ENCODE data around the gene CCBE1. TPM values are rescaled to one million over a fixed set of nuclear protein-coding genes. Genes with fewer than 3 reads are reported as not detected.

The CCBE1 gene
- total and polyA plus RNA-seq, 2 of the 4 experiments (the other 2 are of a cell fraction) = 64.8 to 148 TPM

DNA sequence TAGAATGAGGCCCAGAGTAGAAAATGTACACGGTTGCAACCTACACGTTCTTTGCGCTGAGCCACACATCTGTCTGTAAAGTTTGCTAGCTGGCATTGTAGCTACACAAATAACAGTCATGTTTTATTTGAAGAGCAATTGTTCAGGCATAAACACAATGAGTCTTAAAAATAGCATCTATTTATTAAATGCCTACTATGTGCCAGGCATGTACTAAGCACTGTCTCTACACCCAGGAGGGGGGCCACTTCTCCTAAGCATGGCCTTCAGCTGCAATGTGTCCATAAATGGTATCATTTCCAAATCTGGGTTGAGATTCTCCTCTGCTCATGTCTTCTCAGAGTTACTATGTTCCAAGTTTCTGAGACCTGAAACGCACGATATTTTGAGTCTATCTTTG is 182.1 kb downstream of the CCBE1 start:
- ATAC-seq (ENCODE audit: low read depth) = no peak
- no peak for TF ChIP-seq SMC3 (IDR thresholded peaks at IDR 0.05; ENCODE audit: low read depth, low read length)
- TF ChIP-seq, protein P1, sequence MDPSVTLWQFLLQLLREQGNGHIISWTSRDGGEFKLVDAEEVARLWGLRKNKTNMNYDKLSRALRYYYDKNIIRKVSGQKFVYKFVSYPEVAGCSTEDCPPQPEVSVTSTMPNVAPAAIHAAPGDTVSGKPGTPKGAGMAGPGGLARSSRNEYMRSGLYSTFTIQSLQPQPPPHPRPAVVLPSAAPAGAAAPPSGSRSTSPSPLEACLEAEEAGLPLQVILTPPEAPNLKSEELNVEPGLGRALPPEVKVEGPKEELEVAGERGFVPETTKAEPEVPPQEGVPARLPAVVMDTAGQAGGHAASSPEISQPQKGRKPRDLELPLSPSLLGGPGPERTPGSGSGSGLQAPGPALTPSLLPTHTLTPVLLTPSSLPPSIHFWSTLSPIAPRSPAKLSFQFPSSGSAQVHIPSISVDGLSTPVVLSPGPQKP (IDR thresholded peaks at IDR 0.05; ENCODE audit: borderline replicate concordance, low read depth, low read length) = no peak
- no peak for TF ChIP-seq MAFK (IDR thresholded peaks at IDR 0.05; ENCODE audit: low read depth, low read length)
- no peak for TF ChIP-seq FOS (IDR thresholded peaks at IDR 0.05; ENCODE audit: low read depth, low read length)
- no peak for TF ChIP-seq NFE2L2 (IDR thresholded peaks at IDR 0.05; ENCODE audit: low read depth, low read length)
- TF ChIP-seq, protein P2, sequence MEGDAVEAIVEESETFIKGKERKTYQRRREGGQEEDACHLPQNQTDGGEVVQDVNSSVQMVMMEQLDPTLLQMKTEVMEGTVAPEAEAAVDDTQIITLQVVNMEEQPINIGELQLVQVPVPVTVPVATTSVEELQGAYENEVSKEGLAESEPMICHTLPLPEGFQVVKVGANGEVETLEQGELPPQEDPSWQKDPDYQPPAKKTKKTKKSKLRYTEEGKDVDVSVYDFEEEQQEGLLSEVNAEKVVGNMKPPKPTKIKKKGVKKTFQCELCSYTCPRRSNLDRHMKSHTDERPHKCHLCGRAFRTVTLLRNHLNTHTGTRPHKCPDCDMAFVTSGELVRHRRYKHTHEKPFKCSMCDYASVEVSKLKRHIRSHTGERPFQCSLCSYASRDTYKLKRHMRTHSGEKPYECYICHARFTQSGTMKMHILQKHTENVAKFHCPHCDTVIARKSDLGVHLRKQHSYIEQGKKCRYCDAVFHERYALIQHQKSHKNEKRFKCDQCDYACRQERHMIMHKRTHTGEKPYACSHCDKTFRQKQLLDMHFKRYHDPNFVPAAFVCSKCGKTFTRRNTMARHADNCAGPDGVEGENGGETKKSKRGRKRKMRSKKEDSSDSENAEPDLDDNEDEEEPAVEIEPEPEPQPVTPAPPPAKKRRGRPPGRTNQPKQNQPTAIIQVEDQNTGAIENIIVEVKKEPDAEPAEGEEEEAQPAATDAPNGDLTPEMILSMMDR (conservative IDR thresholded peaks at IDR 0.05; ENCODE audit: low read depth, low read length) = no peak
- TF ChIP-seq CEBPB (IDR thresholded peaks at IDR 0.05; ENCODE audit: low read depth, low read length) = no peak
- no peak for TF ChIP-seq BHLHE40 (IDR thresholded peaks at IDR 0.05; ENCODE audit: low read depth, low read length)
- H2AFZ ChIP-seq (replicated peaks; ENCODE audit: low read length, poor library complexity) = no peak overlapping the region
- peaks cover 18% of the 10 kb centered on the region for H3K4me1 ChIP-seq (ENCODE audit: control insufficient read depth, insufficient read depth, low read length)
- DNase-seq = no peak
- no TSS peak for BruUV-seq (replicated peaks)
- 0 out of 2 replicates have a peak overlapping the region, but pooled peaks have one; percentile 25 for H3K4me2 ChIP-seq (ENCODE audit: low read depth, low read length)
- H3K18ac ChIP-seq (ENCODE audit: low read depth, low read length) = peak overlapping the region; percentile 74
- no peak overlapping the region for H2AK9ac ChIP-seq (replicated peaks; ENCODE audit: low read depth, low read length, poor library complexity)
- peak overlapping the region; percentile 65; the same call in 1 of the 2 replicates for H3K4ac ChIP-seq (ENCODE audit: low read depth, low read length)
- no CpG with 5 or more reads among the region's 5 CpGs for WGBS, 2 experiments (ENCODE audit: extremely low coverage in 2 of 2, insufficient read length in 1 of 2)
- H4K20me1 ChIP-seq (ENCODE audit: insufficient read depth, low read length) = peaks cover 47% of the 10 kb centered on the region
- no peak overlapping the region for H3K56ac ChIP-seq (ENCODE audit: extremely low read depth, insufficient read depth, low read length)
- no peaks in the 10 kb centered on the region for H3K9me3 ChIP-seq (ENCODE audit: control insufficient read depth, insufficient read depth, low read length)
- no peak overlapping the region for H3K9ac ChIP-seq (ENCODE audit: low read depth, low read length)
- peaks cover 25 to 31% of the 10 kb centered on the region in 2 experiments for H3K79me1 ChIP-seq (ENCODE audit: low read depth in 1 of 2, low read length in 2 of 2)
- CTCF ChIA-PET = interaction anchor here (1.3 kb wide), 1 partner anchor 115 kb away, joined by 3 read pairs; no protein-coding TSS in a partner anchor
- H4K5ac ChIP-seq (ENCODE audit: low read depth, low read length) = peak overlapping the region; percentile 43; the same call in 1 of the 2 replicates
- 0 out of 2 replicates have a peak overlapping the region, but pooled peaks have one; percentile 49 for H3K14ac ChIP-seq (replicated peaks; ENCODE audit: low read depth, low read length)
- no peaks in the 10 kb centered on the region for H3K36me3 ChIP-seq (ENCODE audit: control insufficient read depth, insufficient read depth, low read length)
- peak overlapping the region; percentile 74; the same call in 1 of the 2 replicates for H3K27ac ChIP-seq (ENCODE audit: insufficient read depth, low read length)
- H4K91ac ChIP-seq (ENCODE audit: insufficient read depth, low read depth, low read length) = 0 out of 2 replicates have a peak overlapping the region, but pooled peaks have one; percentile 24
- no peak overlapping the region for H3K23ac ChIP-seq (ENCODE audit: low read depth, low read length)
- H2BK15ac ChIP-seq (ENCODE audit: low read depth, low read length) = peak overlapping the region; percentile 49; the same call in 1 of the 3 replicates
- H4K8ac ChIP-seq (ENCODE audit: low read depth in 2 of 2, low read length in 2 of 2) = peak overlapping the region in 1 of 2 experiments; percentile 34; a peak in 2 of 4 replicates
- dilution Hi-C loops (cut with HindIII; ENCODE audit: low sequenced_read_pairs, unreplicated experiment) (no loop called here), intact Hi-C loops (cut with micrococcal nuclease) (no loop called here), in situ Hi-C loops (cut with MboI; ENCODE audit: low sequenced_read_pairs) (no loop called here)
- H3K27me3 ChIP-seq (ENCODE audit: control insufficient read depth, insufficient read depth, low read length) = no peaks in the 10 kb centered on the region
- no peak overlapping the region for H2BK20ac ChIP-seq (ENCODE audit: low read depth, low read length)
- H3K9me1 ChIP-seq (ENCODE audit: insufficient read depth, low read length) = peaks cover 15% of the 10 kb centered on the region
- H3K4me3 ChIP-seq (ENCODE audit: insufficient read depth, low read depth, low read length) = no peak overlapping the region
- peak overlapping the region; percentile 52 for H2BK120ac ChIP-seq (ENCODE audit: low read depth, low read length)
- H2BK5ac ChIP-seq (ENCODE audit: low read depth, low read length, poor library complexity, severe bottlenecking) = no peak overlapping the region
- H2AK5ac ChIP-seq (ENCODE audit: low read depth, low read length) = peak overlapping the region; percentile 36; the same call in 1 of the 2 replicates
- POLR2A ChIA-PET (ENCODE audit: unreplicated experiment) = no interaction called here

Data from IMR-90 (cell line).